Central memory CD8-positive, alpha-beta T cell (primary cell): ENCODE data around the gene CARD19.

ENCODE experiments used
- ATAC-seq: fragments of 150-1000 bp; cut with Tn5 transposase; replicated peaks from 2 replicates; pipeline ENCODE4 v1.10.0; 2022; ENCODE audit warnings: mild to moderate bottlenecking, moderate FRiP score, moderate number of reproducible peaks; ENCODE audit not compliant: poor library complexity, severe bottlenecking; ENCODE audit errors: extremely low read depth
- DNase-seq, 2 donors: peaks; one replicate each; pipeline ENCODE4 v3.0.0; 2021; ENCODE audit warnings: low spot score in 2 of 2
- H3K27ac Mint-ChIP-seq: one replicate; pipeline ENCODE4 v1.8.0; 2022; ENCODE audit warnings: low read depth, mild to moderate bottlenecking, moderate library complexity, mixed read lengths
- H3K27me3 Mint-ChIP-seq: one replicate; pipeline ENCODE4 v1.8.0; 2022; ENCODE audit warnings: mixed read lengths
- H3K36me3 Mint-ChIP-seq: one replicate; pipeline ENCODE4 v1.8.0; 2022; ENCODE audit warnings: mild to moderate bottlenecking, moderate library complexity, mixed read lengths; ENCODE audit not compliant: insufficient read depth
- H3K4me1 Mint-ChIP-seq: one replicate; pipeline ENCODE4 v1.8.0; 2022; ENCODE audit warnings: mixed read lengths
- H3K4me3 Mint-ChIP-seq: one replicate; pipeline ENCODE4 v1.8.0; 2022; ENCODE audit warnings: mild to moderate bottlenecking, moderate library complexity, mixed read lengths
- H3K9me3 Mint-ChIP-seq: one replicate; pipeline ENCODE4 v1.8.0; 2022; ENCODE audit warnings: mixed read lengths

Gene CARD19

GRCh38 chr9:93058355-93059010, 37.5 kb upstream of the CARD19 start, which contains the start of gene SUSD3:
Gene SUSD3 (plus strand): TSS chr9:93058701. CDS start chr9:93058743, 42 bp downstream.
- no peaks in the 10 kb centered on the region for H3K9me3 Mint-ChIP-seq
- H3K27ac Mint-ChIP-seq: peak within 1 kb of the TSS; percentile 90
- ATAC-seq (peak; percentile 62), DNase-seq (peak; percentile 36 to 42)
- no peaks in the 10 kb centered on the region for H3K27me3 Mint-ChIP-seq
- peak within 1 kb of the TSS; percentile 85 for H3K4me3 Mint-ChIP-seq
- H3K36me3 Mint-ChIP-seq: peaks cover 11% of the 10 kb centered on the region
- peaks cover 66% of the 10 kb centered on the region for H3K4me1 Mint-ChIP-seq

GRCh38 chr9:93059011-93059714, 36.9 kb upstream of the CARD19 start:
- Mint-ChIP-seq H3K9me3 (no peaks in the 10 kb centered on the region), H3K4me1 (peaks cover 67% of the 10 kb centered on the region)
- no peak for DNase-seq

GRCh38 chr9:93059715-93060578, 36.1 kb upstream of the CARD19 start:
- DNase-seq (no peak), ATAC-seq (no peak)
- Mint-ChIP-seq H3K27ac (peak overlapping the region; percentile 81), H3K36me3 (peaks cover 17% of the 10 kb centered on the region), H3K27me3 (no peaks in the 10 kb centered on the region), H3K9me3 (no peaks in the 10 kb centered on the region), H3K4me3 (peak overlapping the region; percentile 85), H3K4me1 (peaks cover 74% of the 10 kb centered on the region)

More at GRCh38 chr9:93059011-93059714, 36.9 kb upstream of the CARD19 start:
- ATAC-seq: peak; percentile 13
- Mint-ChIP-seq H3K27ac (peak overlapping the region; percentile 81), H3K27me3 (no peaks in the 10 kb centered on the region), H3K4me3 (peak overlapping the region; percentile 85), H3K36me3 (peaks cover 11% of the 10 kb centered on the region)

GRCh38 chr9:93060746-93061259, 35.2 kb upstream of the CARD19 start:
- peaks cover 17% of the 10 kb centered on the region for H3K36me3 Mint-ChIP-seq
- peaks cover 75% of the 10 kb centered on the region for H3K4me1 Mint-ChIP-seq
- peak overlapping the region; percentile 85 for H3K4me3 Mint-ChIP-seq
- peak overlapping the region; percentile 81 for H3K27ac Mint-ChIP-seq
- ATAC-seq (no peak), DNase-seq (no peak)
- no peaks in the 10 kb centered on the region for H3K27me3 Mint-ChIP-seq
- H3K9me3 Mint-ChIP-seq: no peaks in the 10 kb centered on the region

- no peak for ATAC-seq
- no peaks in the 10 kb centered on the region for H3K27me3 Mint-ChIP-seq
These were observed 34.7 kb upstream of the CARD19 start for GRCh38 chr9:93061260-93061751.

GRCh38 chr9:93061791-93062763, 33.9 kb upstream of the CARD19 start:
- Mint-ChIP-seq H3K4me1 (peaks cover 74% of the 10 kb centered on the region), H3K27me3 (no peaks in the 10 kb centered on the region), H3K4me3 (peak overlapping the region; percentile 85), H3K27ac (peak overlapping the region; percentile 81), H3K9me3 (no peaks in the 10 kb centered on the region), H3K36me3 (peaks cover 17% of the 10 kb centered on the region)
- ATAC-seq: no peak
- DNase-seq: no peak

More at GRCh38 chr9:93061260-93061751, 34.7 kb upstream of the CARD19 start:
- Mint-ChIP-seq H3K27ac (peak overlapping the region; percentile 81), H3K36me3 (peaks cover 17% of the 10 kb centered on the region), H3K4me3 (peak overlapping the region; percentile 85), H3K9me3 (no peaks in the 10 kb centered on the region), H3K4me1 (peaks cover 74% of the 10 kb centered on the region)
- DNase-seq: no peak

- Mint-ChIP-seq H3K36me3 (peaks cover 13% of the 10 kb centered on the region), H3K27me3 (no peaks in the 10 kb centered on the region), H3K9me3 (no peaks in the 10 kb centered on the region), H3K27ac (peak overlapping the region; percentile 96), H3K4me1 (peaks cover 78% of the 10 kb centered on the region), H3K4me3 (peak overlapping the region; percentile 75)
- ATAC-seq: peak; percentile 98
- DNase-seq: peak; percentile 70 to 91
These were observed 31.5 kb upstream of the CARD19 start for GRCh38 chr9:93064392-93065134.

GRCh38 chr9:93065135-93065720, 30.8 kb upstream of the CARD19 start:
- Mint-ChIP-seq H3K27me3 (no peaks in the 10 kb centered on the region), H3K4me1 (peaks cover 71% of the 10 kb centered on the region), H3K27ac (peak overlapping the region; percentile 96), H3K9me3 (no peaks in the 10 kb centered on the region), H3K4me3 (peak overlapping the region; percentile 75), H3K36me3 (peaks cover 13% of the 10 kb centered on the region)
- ATAC-seq: no peak
- no peak for DNase-seq

- no peak overlapping the region for H3K4me3 Mint-ChIP-seq
- no peaks in the 10 kb centered on the region for H3K9me3 Mint-ChIP-seq
- DNase-seq: no peak
- no peak overlapping the region for H3K27ac Mint-ChIP-seq
- peaks cover 10% of the 10 kb centered on the region for H3K36me3 Mint-ChIP-seq
- ATAC-seq: no peak
- peaks cover 56% of the 10 kb centered on the region for H3K4me1 Mint-ChIP-seq
- H3K27me3 Mint-ChIP-seq: no peaks in the 10 kb centered on the region
These were observed 28.9 kb upstream of the CARD19 start for GRCh38 chr9:93066978-93067603.

- Mint-ChIP-seq H3K27me3 (no peaks in the 10 kb centered on the region), H3K4me1 (peaks cover 50% of the 10 kb centered on the region), H3K27ac (no peak overlapping the region), H3K9me3 (no peaks in the 10 kb centered on the region), H3K4me3 (no peak overlapping the region), H3K36me3 (peaks cover 13% of the 10 kb centered on the region)
- no peak for DNase-seq
- no peak for ATAC-seq
These were observed 27.1 kb upstream of the CARD19 start for GRCh38 chr9:93068956-93069355.
